COR-L47 (cell line): Measurements from ENCODE around the gene CACNA1S.

Source experiments
- DNase-seq: peaks from one replicate; lab custom pipeline; 2025; lab: John Stamatoyannopoulos, UW

Gene CACNA1S

GRCh38 chr1:201140235-201140940 lies 28.2 kb upstream of the CACNA1S start:
- DNase-seq, result no peak

DNA sequence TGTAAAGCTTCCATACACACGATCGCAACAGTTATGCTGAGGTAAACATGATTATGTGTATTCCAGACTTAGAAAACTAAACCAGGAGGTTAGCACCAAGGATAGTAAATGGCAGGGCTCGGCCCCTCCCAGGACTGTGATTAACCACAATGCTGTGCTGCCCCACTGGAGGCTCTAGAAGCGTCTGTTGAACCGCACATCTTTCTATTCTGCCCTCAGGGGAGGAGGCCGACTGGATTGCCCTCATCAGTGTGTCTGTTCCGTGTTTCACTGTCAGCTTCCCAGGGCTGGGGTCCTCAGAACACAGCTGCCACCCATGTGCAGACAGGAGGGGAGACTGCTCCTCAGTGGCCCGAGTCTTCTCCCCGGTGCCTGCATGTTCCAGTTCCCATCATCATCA lies 27.5 kb upstream of the CACNA1S start:
- DNase-seq, result no peak

DNA sequence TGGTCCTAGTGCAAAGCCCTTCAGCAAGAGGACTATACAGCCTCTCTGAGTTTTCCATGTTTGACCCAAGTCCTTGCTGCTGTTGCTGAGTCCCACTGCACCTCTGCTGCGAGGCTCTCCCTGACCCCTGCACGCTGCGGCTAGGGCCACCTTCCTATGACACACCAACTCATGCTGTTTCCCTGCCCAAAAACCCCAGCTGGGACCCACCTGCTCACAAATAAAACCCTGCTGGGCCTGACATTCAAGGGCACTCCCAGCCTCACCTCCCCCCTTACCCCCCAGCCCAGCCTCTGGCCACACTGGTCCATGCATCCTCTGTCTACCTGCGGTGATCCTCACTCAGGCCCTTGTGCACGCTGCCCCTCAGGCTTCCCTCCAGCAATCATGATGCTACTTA lies 27.1 kb upstream of the CACNA1S start:
- DNase-seq, result no peak

DNA sequence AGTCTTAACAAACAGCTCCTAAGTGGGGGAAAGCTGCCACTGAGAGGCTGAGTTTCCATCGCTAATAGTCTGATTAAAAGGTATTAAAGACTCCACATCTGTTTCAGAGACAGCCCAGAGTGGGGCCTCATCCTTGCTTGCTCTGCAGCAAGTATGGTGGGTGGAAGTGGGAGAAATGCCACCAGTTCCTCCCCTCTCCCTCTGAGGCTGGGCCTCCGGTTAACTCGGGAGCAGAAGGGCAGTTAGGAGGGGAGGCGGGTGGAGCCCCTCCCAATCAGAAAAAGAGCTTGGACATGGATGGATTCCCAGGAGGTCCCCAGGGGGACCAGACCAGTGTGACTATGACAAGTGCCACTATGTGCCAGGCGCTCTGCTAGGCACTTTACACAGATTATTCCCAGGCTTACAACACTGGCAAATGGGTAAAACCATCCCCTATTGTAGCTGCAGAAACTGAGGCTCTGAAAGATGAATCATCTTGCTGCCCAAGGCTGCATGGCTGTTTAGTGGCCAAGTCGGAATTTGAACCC lies 26.1 kb upstream of the CACNA1S start:
- DNase-seq, result no peak

DNA sequence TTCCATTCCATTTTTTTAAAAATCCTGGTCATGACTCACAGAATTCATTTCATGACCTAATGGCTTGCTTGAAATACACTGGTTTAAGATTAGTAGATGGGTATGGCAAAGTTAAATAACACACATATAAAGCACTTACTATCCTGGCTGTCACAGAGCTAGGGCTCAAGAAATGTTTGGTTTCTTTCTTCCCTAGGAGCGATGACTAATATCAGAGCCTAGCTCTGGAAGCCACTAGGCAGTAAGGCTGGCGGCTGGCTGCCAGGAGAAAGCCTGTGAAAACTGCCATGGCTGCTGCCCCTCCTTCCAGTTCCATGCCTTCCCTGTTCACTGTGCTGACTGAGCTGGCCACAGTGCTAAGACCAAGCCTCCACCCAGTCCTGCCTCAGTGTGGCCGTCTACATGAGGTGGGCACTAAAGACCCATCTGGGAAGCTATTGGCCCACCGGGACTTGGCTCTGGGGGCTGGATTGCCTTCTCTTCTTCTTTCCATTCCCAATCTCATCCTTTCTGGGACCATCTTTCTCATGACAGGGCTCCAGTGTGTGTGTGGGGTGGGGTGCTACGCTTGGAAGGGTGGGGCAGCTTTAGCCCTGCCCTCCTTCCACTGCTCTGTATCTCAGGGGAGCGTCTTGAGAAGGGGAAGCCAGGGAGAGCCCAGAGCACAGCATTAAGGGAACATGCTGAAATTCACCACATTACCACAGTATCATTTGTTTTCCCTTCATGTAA lies 25.5 kb upstream of the CACNA1S start:
- DNase-seq, result no peak

DNA sequence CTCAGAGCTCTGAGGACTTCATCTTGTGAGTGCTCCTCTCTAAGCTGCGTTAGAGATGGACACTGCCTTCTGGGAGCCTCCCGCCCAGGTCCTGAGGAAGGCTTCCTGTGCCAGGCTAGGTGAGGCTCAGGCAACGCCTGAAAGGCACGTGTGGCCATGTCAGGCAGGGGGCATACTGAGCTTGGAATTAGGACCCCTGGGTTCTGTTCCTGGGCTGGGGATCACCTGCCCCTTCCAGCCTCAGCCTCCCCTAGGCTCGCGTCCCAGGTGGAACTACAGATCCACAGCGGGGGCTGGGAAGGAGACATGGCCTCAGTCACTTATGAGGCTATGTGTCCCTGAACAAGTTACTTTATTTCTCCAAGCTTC lies 24.8 kb upstream of the CACNA1S start:
- no peak for DNase-seq

DNA sequence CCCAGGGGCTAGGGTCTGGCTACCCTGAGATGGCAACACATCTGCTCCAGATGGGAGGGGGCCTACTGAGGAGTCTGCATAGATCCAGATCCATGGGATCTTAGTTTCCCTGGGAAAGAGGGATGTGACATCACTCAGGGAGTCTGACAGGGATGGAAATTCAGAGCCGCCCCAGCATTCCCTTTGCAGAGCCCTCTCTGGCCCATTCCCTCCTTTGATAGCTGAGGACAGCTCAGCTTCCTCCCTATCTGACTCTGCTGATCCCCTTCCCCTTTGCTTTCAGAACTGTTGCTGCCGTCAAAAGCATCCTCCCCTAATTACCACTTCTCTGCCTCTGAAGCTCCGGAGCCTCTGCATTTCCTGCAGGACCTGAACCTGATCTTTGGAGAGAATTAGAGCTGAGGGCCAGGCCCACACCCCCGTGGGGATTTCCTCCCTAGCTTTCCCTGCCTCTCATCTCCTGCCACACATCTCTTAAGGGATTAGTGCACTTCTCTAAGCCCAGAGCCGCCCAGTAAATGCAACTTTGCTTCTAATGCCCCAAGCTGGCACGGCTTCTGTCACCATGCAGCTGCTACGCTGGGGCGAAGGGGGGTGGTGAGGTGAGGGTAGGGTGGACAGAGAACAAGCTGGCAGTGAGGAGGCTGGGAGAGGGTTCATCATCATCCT lies 24.3 kb upstream of the CACNA1S start:
- DNase-seq, result no peak

DNA sequence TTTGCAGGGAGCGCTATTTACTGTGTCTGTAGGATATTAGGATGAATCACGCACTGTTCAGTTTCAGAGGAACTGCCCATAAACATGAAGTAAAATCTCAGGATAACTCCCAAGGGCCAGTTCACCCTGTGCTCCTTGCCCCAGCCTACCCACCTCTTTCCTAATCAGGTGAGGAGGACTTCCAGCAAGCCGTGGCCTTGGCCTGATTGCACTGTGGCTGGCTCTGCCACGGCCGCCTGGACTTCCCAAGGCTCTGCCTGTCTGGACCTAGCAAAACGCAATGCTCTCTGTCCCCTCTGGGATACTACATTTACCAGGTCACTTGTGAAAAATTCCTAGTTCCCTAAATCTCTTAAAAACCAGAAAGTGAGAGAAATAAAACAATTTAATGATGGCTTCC lies 22.2 kb upstream of the CACNA1S start:
- no peak for DNase-seq

DNA sequence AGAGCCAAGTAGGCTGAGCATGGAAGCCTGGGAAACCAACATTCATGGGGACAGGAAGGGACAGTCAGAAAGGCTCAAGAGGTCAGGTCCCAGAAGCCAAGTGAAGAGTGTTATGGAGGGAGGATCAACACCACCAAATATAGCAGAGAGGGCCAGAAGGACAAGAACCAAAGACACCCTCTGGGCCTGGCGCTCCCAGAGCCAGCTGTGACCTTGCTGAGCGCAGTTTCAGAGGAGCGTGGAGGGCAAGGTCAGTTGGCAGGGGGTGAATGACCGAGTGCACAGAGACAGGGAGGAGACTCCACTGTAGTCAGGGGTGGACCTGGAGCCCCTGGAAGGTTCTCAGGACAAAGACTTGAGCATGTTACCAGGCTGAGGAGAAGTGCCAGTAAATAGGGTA lies 19.2 kb upstream of the CACNA1S start:
- no peak for DNase-seq

DNA sequence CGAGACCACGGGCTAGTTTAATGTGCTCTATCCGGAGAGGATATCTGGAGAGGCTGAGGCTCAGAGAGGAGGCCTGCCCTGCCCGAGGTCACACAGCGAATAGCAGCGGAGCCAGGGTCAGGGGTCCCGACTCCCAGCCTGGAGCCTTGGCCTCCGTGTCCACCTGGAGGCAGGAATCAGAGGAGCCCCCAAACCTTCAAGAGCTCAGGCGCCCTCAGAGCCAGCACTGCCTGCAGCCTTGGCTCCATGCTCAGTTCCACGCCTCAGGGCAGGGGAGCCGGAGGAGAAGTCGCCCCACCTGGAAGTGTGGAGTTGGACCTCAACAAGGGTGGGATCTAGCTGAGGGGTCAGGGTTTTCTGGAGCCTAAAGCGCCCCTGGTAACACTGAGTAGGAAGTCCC lies 16.7 kb upstream of the CACNA1S start:
- DNase-seq, result no peak

DNA sequence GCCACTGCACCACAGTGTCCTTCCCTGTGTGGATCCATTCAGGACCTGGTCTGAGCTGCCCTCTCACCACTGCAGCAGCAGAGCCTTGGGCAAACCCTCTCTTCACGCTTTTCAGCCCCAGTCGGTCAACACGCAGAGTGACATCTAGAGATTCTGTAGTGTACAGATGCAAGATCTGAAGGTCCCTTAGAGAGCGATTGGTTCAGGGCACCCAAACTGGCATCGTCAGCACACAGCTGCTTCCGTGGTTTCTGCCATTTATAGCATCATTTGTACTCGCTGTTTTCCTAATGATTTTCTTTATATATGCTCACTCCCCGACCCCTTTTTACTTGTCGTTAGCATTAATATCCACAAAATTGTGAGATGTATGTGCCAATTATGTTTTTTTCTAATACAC lies 16.2 kb upstream of the CACNA1S start:
- DNase-seq, result no peak

DNA sequence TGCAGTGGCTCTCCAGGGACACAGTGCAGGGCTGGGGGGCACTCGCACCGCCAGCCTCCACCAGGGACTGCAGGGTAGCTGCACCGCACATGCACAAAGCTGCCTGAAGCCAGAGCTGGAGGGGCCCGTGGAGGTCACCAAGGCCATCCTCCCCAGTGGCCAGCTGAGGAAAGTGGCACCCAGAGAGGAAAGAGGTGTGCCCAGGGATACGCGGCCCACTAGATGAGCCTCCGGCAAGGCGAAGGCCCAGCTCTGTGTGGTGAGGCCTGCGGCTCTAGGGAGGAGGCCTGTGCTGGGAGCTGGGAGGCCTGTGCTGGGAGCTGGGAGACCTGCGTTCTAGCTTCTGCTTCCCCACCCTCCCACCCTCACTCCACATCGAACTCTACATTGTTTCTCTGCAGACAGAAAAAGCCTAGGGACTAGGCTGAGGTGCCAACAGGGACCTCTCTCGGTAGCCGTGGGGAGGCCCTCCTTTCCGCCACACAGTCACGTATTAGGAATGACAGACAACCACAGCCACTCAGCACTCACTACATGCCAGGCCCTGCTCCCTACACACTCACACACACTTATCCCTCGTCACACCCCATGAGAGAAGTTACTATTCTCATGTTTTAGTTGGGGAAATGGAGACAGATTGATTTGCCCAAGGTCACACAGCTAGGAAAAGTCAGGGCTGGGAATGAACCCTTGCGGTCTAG lies 15.7 kb upstream of the CACNA1S start:
- no peak for DNase-seq

- DNase-seq, result peak; percentile 65
Measured at GRCh38 chr1:201126832-201127754, 14.9 kb upstream of the CACNA1S start, which contains the start of gene ASCL5. ASCL5 (minus strand) TSS chr1:201127184; CDS start chr1:201115372, 11,812 bp downstream.

- no peak for DNase-seq
Measured at GRCh38 chr1:201126463-201126831, 14.2 kb upstream of the CACNA1S start.

DNA sequence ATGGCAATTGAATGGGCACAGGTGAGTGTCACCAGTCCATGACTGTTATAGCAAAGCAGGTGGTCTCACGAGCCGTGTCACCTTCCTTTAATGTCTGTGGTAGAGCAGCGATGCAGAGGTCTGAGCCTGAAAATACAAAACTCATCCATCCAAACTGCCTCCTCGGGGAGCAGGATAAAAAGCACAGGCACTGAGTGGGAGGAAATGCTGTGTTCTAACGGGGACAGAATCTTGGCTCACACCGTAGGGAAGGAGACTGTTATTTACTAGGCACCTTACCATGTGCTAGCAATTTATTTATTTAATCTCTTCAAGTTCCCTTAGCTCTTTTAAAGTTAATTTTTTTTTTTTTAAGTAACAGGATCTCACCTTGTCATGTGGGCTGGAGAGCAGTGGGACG lies 13.6 kb upstream of the CACNA1S start:
- no peak for DNase-seq

- DNase-seq, result no peak
Measured at GRCh38 chr1:201125019-201125418, 12.8 kb upstream of the CACNA1S start.

GRCh38 chr1:201123866-201124265 lies 11.6 kb upstream of the CACNA1S start:
- no peak for DNase-seq

GRCh38 chr1:201122321-201122957 lies 10.2 kb upstream of the CACNA1S start:
- DNase-seq, result no peak

DNA sequence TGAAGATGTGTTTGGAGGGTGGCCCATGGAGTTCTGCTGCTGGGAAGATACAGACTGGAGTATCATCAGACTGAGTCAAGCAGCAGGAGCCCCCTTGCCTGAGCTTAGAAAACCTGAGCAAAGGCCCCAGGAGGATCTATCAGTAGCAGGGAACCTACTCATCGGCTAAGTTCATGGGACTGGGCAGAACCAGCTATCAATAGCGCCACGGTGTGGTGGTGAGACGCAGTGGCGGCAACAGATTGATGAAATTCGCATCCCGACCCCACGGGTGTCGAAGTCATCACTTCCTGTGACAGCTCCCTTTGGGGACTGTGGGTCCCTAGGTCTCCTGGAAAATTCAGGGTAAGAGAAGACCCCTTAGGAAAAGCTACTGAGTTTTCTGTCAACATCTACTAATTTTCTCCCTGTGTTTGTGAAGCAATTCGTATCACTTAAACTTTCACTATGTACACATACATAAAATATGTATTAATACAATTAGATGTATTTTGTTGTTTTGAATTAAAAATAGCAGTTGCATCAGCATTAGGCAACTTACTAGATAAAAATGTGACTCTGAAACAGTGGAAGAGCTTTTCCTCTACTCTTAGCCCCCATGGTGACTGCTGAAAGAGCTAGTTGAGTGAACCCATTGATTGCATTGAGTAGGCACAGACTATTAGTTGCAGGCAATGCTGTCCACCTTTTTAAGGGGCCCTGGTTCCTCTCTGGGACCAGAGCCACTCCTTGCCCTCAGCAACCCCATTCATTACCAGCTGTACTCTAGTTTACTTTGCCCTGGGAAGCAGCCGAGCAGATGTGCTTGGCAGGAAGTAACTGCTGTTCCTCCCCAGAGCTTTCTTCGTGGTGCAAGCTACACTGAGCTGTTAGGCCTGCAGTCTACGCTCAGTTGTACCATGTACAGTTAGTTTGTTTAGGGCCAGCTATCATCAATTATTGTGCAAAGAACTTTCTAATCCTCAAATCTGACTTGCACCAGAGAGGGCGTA lies 7.3 kb upstream of the CACNA1S start:
- DNase-seq, result peak; percentile 8

DNA sequence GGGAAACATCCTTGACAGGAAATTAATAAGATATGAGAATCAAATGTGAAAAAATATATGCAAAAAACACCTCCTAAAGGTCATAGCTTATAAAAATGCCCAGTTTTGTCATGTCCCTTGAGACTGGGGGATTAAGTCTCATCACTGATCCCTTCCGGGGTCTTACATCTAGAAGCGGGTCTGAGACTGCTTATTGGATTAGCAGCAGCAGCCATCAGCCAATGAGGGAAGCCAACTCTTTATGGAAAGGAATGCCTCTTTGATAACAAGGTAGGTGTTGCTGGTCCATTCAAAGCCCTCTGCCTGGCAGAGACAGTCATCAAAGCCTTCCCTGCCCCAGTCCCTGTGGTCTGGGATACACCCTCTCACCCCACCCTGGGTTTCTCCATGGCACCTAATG lies 3.9 kb upstream of the CACNA1S start:
- no peak for DNase-seq
